Left renal cortex interstitium (tissue), 4 donors: ENCODE data around the gene SLC16A13. TPM values are rescaled to one million over a fixed set of nuclear protein-coding genes. Genes with fewer than 3 reads are reported as not detected.

Experiments used
- polyA plus RNA-seq, 4 donors: library from polyadenylated mRNA; unstranded; fragments of 120-200 nt; gene quantifications; one replicate each; pipeline ENCODE4 v1.2.1, GENCODE V29; 2013; ENCODE audit not compliant: insufficient read length in 4 of 4

SLC16A13 gene
- polyA plus RNA-seq, 4 donors = 2.9 to 4.8 (median 3.5) TPM

Other genes starting within 250 kb of the SLC16A13 start
- under 1 TPM; 0.47 to 0.94 (median 0.65) TPM for gene TEKT1, start 204.3 kb upstream of the SLC16A13 start, polyA plus RNA-seq
- gene ALOX12, start 40.0 kb upstream of the SLC16A13 start, polyA plus RNA-seq = 1 to 10 TPM; 1.5 to 3.8 (median 2.7) TPM
- gene RNASEK, start 23.4 kb upstream of the SLC16A13 start, polyA plus RNA-seq = 100 to 1,000 TPM; 160 to 224 (median 185) TPM
- 10 to 100 TPM; 21.3 to 27.0 (median 24.7) TPM for gene BCL6B, start 13.0 kb upstream of the SLC16A13 start, polyA plus RNA-seq
- gene SLC16A11, start 8.1 kb downstream of the SLC16A13 start, polyA plus RNA-seq = under 1 TPM; 0.31 to 0.71 (median 0.49) TPM
- 1 to 10 TPM; 1.1 to 2.3 (median 1.3) TPM for gene CLEC10A, start 44.2 kb downstream of the SLC16A13 start, polyA plus RNA-seq
- gene ASGR2, start 78.8 kb downstream of the SLC16A13 start, polyA plus RNA-seq = 1 to 10 TPM; 1.1 to 3.2 (median 1.7) TPM
- 10 to 100 TPM in 1 of 4 donors, 1 to 10 TPM in 3; 6.3 to 10.1 (median 8.3) TPM for gene ASGR1, start 143.4 kb downstream of the SLC16A13 start, polyA plus RNA-seq
- 10 to 100 TPM; 21.1 to 53.3 (median 39.1) TPM for gene DLG4, start 183.8 kb downstream of the SLC16A13 start, polyA plus RNA-seq
- gene ACADVL, start 183.9 kb downstream of the SLC16A13 start, polyA plus RNA-seq = 100 to 1,000 TPM; 409 to 581 (median 511) TPM
- gene DVL2, start 198.5 kb downstream of the SLC16A13 start, polyA plus RNA-seq = 10 to 100 TPM; 47.7 to 78.0 (median 62.9) TPM
- gene PHF23, start 203.4 kb downstream of the SLC16A13 start, polyA plus RNA-seq = 10 to 100 TPM; 51.8 to 74.3 (median 60.9) TPM
- gene GABARAP, start 206.4 kb downstream of the SLC16A13 start, polyA plus RNA-seq = 100 to 1,000 TPM; 396 to 619 (median 451) TPM
- gene CTDNEP1, start 215.7 kb downstream of the SLC16A13 start, polyA plus RNA-seq = 100 to 1,000 TPM; 136 to 149 (median 141) TPM
- 10 to 100 TPM; 43.7 to 61.9 (median 50.9) TPM for gene ELP5, start 216.2 kb downstream of the SLC16A13 start, polyA plus RNA-seq
- 10 to 100 TPM; 47.1 to 59.9 (median 55.1) TPM for gene CLDN7, start 226.5 kb downstream of the SLC16A13 start, polyA plus RNA-seq
- 1 to 10 TPM; 2.2 to 2.8 (median 2.5) TPM for gene SLC2A4, start 245.7 kb downstream of the SLC16A13 start, polyA plus RNA-seq